SK-N-MC (cell line): ENCODE data around the gene DOP1A.

Source experiments
- DNase-seq: peaks from one replicate; pipeline ENCODE4 v3.0.0-alpha.2; 2011; ENCODE audit warnings: low read depth, low spot score
- H3K27ac ChIP-seq: fragments of 200-600 bp; sonication (generic); 2 replicates; pipeline ENCODE4 v1.5.1; 2016; ENCODE audit warnings: mixed run types
- H3K36me3 ChIP-seq: fragments of 200-600 bp; sonication (generic); 2 replicates; pipeline ENCODE4 v1.6.1; 2017; ENCODE audit warnings: antibody characterized with exemption, low read length, mixed read lengths; ENCODE audit not compliant: insufficient read depth
- H3K4me3 ChIP-seq: fragments of 200-600 bp; sonication (generic); 2 replicates; pipeline ENCODE4 v1.5.1; 2016
- H3K9ac ChIP-seq: fragments of 200-600 bp; sonication (generic); 2 replicates; pipeline ENCODE4 v1.8.0; 2017; ENCODE audit warnings: mixed run types, mixed read lengths; ENCODE audit not compliant: insufficient read length
- H3K9me3 ChIP-seq: fragments of 200-600 bp; sonication (generic); 2 replicates; pipeline ENCODE4 v1.6.1; 2017; ENCODE audit warnings: low read depth, mild to moderate bottlenecking, antibody characterized with exemption, low read length, moderate library complexity, mixed read lengths
- EZH2 ChIP-seq: fragments of 200-600 bp; sonication (generic); IDR thresholded peaks from one replicate; pipeline ENCODE4 v1.6.1; 2017; ENCODE audit warnings: antibody characterized with exemption
- FOXP2 ChIP-seq: optimal IDR thresholded peaks from 2 replicates; pipeline ENCODE3; 2011; ENCODE audit warnings: mild to moderate bottlenecking, moderate library complexity; ENCODE audit not compliant: insufficient read depth; ENCODE audit errors: extremely low read length, control extremely low read depth
- POLR2AphosphoS5 ChIP-seq: IDR thresholded peaks from 2 replicates; pipeline ENCODE4 v1.6.1; 2012; ENCODE audit warnings: mild to moderate bottlenecking, low read depth, low read length, borderline replicate concordance

DOP1A gene

DNA sequence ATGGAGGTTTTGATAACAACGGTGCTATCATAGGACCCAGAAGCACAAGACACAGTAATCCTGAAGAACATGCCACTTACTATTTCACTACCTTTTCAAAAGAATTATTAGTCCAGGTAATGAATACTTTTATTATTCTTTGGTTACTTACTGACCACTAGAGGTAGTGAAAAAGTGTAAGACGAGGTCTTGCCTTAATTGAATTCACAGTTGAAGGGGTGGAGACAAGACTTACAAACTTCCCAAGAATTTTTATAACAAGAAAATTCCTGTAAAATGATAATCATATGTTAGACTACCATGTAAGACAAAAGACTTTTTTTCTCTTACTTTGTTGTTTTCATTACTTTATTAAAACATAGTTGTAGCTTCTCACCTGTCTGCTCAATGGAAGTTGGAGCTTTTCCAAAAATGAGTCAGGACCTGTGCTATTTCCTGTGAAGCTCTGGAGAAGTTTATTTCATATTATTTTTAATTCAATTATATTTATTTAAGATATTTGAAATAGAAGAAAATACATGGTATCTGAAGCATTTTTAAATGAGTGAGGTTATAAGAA, 52.4 kb downstream of the DOP1A start:
- Histone ChIP-seq H3K27ac (no peak overlapping the region), H3K9ac (no peak overlapping the region), H3K36me3 (peaks cover 5% of the 10 kb centered on the region), H3K4me3 (no peak overlapping the region), H3K9me3 (no peaks in the 10 kb centered on the region)
- no peak for TF ChIP-seq EZH2
- no peak for TF ChIP-seq FOXP2
- no peak for TF ChIP-seq POLR2AphosphoS5
- DNase-seq = no peak

DNA sequence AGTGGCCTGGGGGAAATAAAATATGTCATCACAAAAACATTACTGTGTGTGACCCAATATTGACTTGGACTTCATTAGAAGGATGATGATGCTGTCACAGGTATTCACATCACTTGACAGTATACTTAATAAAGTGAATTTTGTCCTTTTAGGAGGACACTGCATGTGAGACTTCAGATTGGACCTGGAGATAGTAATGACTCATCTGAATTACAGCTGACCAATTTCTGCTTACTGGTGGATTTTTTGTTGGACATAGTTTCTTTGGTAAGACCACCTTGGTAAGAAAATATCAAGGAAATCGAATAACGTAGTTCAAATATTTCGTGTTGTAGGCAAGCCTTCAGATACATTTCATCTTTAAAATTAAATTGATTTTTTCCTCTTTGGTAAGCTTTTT, 57.1 kb downstream of the DOP1A start:
- Histone ChIP-seq H3K9ac (no peak overlapping the region), H3K27ac (no peak overlapping the region), H3K9me3 (no peaks in the 10 kb centered on the region), H3K36me3 (peaks cover 24% of the 10 kb centered on the region), H3K4me3 (no peak overlapping the region)
- no peak for DNase-seq
- TF ChIP-seq FOXP2 = no peak
- TF ChIP-seq EZH2 = no peak

DNA sequence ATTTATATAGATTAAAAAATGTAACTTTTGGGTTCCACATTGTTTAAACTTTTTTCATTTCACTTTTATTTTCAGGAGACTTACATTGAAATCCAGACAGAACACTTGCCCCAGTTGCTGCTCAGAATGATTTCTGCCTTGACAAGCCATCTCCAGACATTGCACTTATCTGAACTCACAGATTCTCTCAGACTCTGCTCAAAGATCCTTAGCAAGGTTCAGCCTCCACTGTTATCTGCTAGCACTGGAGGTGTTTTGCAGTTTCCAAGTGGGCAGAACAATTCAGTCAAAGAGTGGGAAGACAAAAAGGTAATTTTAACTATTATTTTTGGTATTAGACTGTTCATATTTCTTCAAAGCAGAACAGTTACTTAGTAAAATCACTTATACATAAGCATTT, 58.0 kb downstream of the DOP1A start:
- peaks cover 28% of the 10 kb centered on the region for H3K36me3 ChIP-seq
- DNase-seq = no peak
- no peak overlapping the region for H3K27ac ChIP-seq
- no peaks in the 10 kb centered on the region for H3K9me3 ChIP-seq
- TF ChIP-seq POLR2AphosphoS5 (no peak), FOXP2 (no peak), EZH2 (no peak)
- no peak overlapping the region for H3K9ac ChIP-seq
- H3K4me3 ChIP-seq = no peak overlapping the region

DNA sequence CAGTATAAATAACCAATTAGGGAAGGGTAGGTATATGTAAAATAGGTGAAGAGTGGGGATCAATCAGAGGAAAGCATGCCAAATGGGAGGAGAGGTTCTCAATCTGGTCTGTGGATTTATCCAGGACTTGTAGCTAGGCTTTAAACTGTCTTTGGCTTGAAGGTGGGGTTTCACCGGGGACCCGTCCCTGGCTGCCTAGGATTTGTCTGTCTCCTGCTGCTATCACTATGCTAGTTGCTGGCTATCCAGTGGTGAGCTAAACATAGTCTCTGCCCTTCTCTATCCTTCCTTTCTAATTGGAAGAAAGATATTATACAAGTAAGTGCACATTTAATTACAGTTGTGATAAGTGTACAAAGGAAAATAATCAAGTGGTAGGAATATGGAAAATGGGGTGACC, 58.8 kb downstream of the DOP1A start:
- no peak overlapping the region for H3K27ac ChIP-seq
- no peak overlapping the region for H3K4me3 ChIP-seq
- no peak for TF ChIP-seq FOXP2
- TF ChIP-seq POLR2AphosphoS5 = no peak
- no peak for TF ChIP-seq EZH2
- DNase-seq = no peak
- no peaks in the 10 kb centered on the region for H3K9me3 ChIP-seq
- peaks cover 24% of the 10 kb centered on the region for H3K36me3 ChIP-seq
- no peak overlapping the region for H3K9ac ChIP-seq

DNA sequence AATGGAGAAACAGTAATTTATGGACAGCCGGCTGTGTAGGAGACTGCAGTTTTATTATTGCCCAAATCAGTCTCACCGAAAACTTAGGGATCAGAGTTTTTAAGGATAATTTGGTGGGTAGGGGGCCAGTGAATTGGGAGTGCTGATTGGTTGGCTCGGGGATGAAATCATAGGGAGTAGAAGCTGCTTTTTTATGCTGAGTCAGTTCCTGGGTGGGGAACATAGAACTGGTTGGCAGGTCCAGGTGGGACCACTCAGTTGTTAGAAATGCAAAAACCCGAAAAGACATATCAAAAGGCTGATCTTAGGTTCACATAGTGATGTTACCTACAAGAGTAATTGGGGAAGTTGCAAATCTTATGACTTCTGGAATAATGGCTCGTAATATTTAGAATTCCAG, 59.3 kb downstream of the DOP1A start:
- Histone ChIP-seq H3K36me3 (peaks cover 24% of the 10 kb centered on the region), H3K9me3 (no peaks in the 10 kb centered on the region), H3K9ac (no peak overlapping the region), H3K4me3 (no peak overlapping the region), H3K27ac (no peak overlapping the region)
- DNase-seq = no peak
- TF ChIP-seq FOXP2 (no peak), EZH2 (no peak), POLR2AphosphoS5 (no peak)

DNA sequence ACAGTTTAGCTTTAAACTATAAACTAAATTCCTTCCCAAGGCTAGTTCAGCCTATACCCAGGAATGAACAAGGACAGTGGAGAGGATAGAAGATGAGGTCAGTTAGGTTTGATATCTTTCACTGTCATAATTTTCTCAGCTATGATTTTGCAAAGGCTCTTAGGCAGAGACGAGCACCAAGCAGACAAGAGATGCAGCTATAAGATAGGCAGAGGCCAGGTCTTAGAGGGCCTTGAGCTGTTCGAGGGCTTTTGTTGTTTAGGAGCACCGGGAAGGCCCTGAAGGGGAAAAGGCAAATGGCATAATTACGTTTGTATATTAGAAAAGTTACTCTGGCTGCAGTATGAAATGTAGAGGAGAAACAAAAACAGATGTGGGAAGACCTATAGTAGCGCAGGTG, 59.8 kb downstream of the DOP1A start:
- Histone ChIP-seq H3K9me3 (no peaks in the 10 kb centered on the region), H3K4me3 (no peak overlapping the region), H3K36me3 (peaks cover 27% of the 10 kb centered on the region), H3K9ac (no peak overlapping the region), H3K27ac (no peak overlapping the region)
- no peak for DNase-seq
- TF ChIP-seq FOXP2 (no peak), POLR2AphosphoS5 (no peak), EZH2 (no peak)

DNA sequence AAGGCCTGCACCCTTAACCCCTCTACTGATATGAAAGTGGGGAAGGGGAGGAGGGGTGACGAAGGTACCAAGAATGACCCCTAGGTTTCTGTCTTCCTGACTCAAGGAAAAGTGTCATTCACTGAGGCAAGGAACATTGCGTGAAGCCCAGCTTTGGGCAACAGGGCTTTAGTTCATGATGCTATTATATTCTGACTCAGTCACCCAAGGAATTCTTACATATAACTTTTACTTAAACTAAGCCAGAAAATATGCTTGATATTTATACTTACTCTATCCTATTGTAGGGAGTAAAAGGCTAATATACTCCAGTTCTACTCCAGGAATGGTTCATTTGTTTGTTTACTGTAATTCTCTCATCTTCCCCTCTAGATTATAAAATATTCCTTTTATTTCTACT, 60.5 kb downstream of the DOP1A start:
- no peak overlapping the region for H3K9ac ChIP-seq
- no peaks in the 10 kb centered on the region for H3K9me3 ChIP-seq
- no peak for DNase-seq
- peaks cover 27% of the 10 kb centered on the region for H3K36me3 ChIP-seq
- H3K27ac ChIP-seq = no peak overlapping the region
- H3K4me3 ChIP-seq = no peak overlapping the region
- TF ChIP-seq EZH2 (no peak), FOXP2 (no peak), POLR2AphosphoS5 (no peak)

DNA sequence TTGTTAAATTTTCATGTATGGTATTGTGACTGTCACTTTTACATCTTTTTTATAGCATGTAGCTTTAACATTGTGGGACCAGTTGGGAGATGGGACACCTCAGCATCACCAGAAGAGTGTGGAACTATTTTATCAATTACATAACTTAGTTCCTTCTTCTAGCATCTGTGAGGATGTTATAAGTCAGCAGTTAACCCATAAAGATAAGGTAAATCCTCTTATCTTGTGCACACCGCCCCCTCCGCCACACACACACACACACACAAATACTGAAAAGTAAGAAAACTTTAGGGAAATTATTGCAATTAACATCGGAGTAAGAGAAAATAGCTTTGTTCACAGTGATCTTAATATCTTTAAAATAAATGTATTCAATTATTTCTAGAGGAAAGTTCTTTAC, 64.7 kb downstream of the DOP1A start:
- TF ChIP-seq POLR2AphosphoS5 = no peak
- no peak for TF ChIP-seq EZH2
- TF ChIP-seq FOXP2 = no peak
- no peak for DNase-seq
- no peak overlapping the region for H3K9ac ChIP-seq
- H3K36me3 ChIP-seq = peaks cover 22% of the 10 kb centered on the region
- no peak overlapping the region for H3K27ac ChIP-seq
- no peaks in the 10 kb centered on the region for H3K9me3 ChIP-seq
- H3K4me3 ChIP-seq = no peak overlapping the region

DNA sequence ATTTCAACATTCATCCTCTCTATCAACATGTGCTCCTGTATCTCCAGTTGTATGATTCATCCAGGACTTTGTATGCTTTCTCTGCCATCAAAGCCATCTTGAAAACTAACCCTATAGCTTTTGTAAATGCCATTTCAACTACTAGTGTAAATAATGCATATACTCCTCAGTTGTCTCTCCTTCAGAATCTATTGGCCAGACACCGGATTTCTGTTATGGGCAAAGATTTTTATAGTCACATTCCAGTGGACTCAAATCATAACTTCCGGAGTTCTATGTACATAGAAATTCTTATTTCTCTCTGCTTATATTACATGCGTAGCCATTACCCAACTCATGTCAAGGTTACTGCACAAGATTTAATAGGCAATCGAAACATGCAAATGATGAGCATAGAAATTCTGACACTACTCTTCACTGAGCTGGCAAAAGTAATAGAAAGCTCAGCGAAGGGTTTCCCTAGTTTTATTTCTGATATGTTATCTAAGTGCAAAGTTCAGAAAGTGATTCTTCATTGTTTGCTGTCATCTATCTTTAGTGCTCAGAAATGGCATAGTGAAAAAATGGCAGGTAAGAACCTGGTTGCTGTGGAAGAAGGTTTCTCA, 70.7 kb downstream of the DOP1A start:
- Histone ChIP-seq H3K9me3 (no peaks in the 10 kb centered on the region), H3K4me3 (no peak overlapping the region), H3K27ac (no peak overlapping the region), H3K36me3 (peaks cover 22% of the 10 kb centered on the region), H3K9ac (no peak overlapping the region)
- DNase-seq = no peak
- TF ChIP-seq POLR2AphosphoS5 (no peak), FOXP2 (no peak), EZH2 (no peak)
